PFSK-1 (cell line): ENCODE data around the gene ERN1.

Experiments
- FOXP2 ChIP-seq: optimal IDR thresholded peaks from 2 replicates; pipeline ENCODE3; 2011; ENCODE audit warnings: borderline replicate concordance, control low read depth, inconsistent platforms; ENCODE audit not compliant: insufficient read depth; ENCODE audit errors: extremely low read length, extremely low read depth
- POLR2AphosphoS5 ChIP-seq: IDR thresholded peaks from 2 replicates; pipeline ENCODE4 v1.6.1; 2012; ENCODE audit warnings: low read depth, mild to moderate bottlenecking, control low read depth, low read length, moderate library complexity
- REST ChIP-seq, 2 experiments: IDR thresholded peaks; 2 replicates each; pipeline versions ENCODE4 v1.6.1 to v1.8.0; 2011 to 2012; ENCODE audit warnings: low read depth in 2 of 2, low read length in 2 of 2, control low read depth in 1 of 2, inconsistent platforms in 1 of 2, mild to moderate bottlenecking in 1 of 2, moderate library complexity in 1 of 2; ENCODE audit not compliant: insufficient read depth in 1 of 2
- SIN3A ChIP-seq: IDR thresholded peaks from 2 replicates; pipeline ENCODE4 v1.6.1; 2012; ENCODE audit warnings: mild to moderate bottlenecking, low read length, moderate library complexity, borderline replicate concordance; ENCODE audit not compliant: insufficient read depth
- TAF1 ChIP-seq: IDR thresholded peaks from 2 replicates; pipeline ENCODE4 v1.6.1; 2012; ENCODE audit warnings: low read length, control low read depth, borderline replicate concordance; ENCODE audit not compliant: insufficient read depth

Gene ERN1

GRCh38 chr17:64065161-64065560, 64.8 kb downstream of the ERN1 start:
- TF ChIP-seq REST (IDR thresholded peaks at IDR 0.05; ENCODE audit: insufficient read depth in 1 of 2, low read depth in 2 of 2, low read length in 2 of 2), result no peak
- TF ChIP-seq POLR2AphosphoS5, result no peak
- no peak for TF ChIP-seq FOXP2
- TF ChIP-seq TAF1, result no peak
- TF ChIP-seq SIN3A, result no peak

GRCh38 chr17:64064331-64064730, 65.6 kb downstream of the ERN1 start:
- TF ChIP-seq TAF1, result no peak
- TF ChIP-seq REST (IDR thresholded peaks at IDR 0.05; ENCODE audit: insufficient read depth in 1 of 2, low read depth in 2 of 2, low read length in 2 of 2), result no peak
- TF ChIP-seq FOXP2, result no peak
- no peak for TF ChIP-seq POLR2AphosphoS5
- no peak for TF ChIP-seq SIN3A

GRCh38 chr17:64063766-64064224, 66.1 kb downstream of the ERN1 start:
- no peak for TF ChIP-seq FOXP2

GRCh38 chr17:64063088-64063487, 66.9 kb downstream of the ERN1 start:
- TF ChIP-seq TAF1 (no peak), SIN3A (no peak), POLR2AphosphoS5 (no peak), REST (IDR thresholded peaks at IDR 0.05; ENCODE audit: insufficient read depth in 1 of 2, low read depth in 2 of 2, low read length in 2 of 2) (no peak), FOXP2 (no peak)

- TF ChIP-seq SIN3A (no peak), TAF1 (no peak), POLR2AphosphoS5 (no peak), FOXP2 (no peak), REST (IDR thresholded peaks at IDR 0.05; ENCODE audit: insufficient read depth in 1 of 2, low read depth in 2 of 2, low read length in 2 of 2) (no peak)
Measured at GRCh38 chr17:64061178-64061898, 68.6 kb downstream of the ERN1 start.
